AG10803 (cell line): Measurements from ENCODE around the gene INSRR.

Experiments
- DNase-seq: peaks from one replicate; pipeline ENCODE4 v3.0.0; 2010; ENCODE audit warnings: low read depth
- H3K4me3 ChIP-seq: 2 replicates; pipeline ENCODE4 v1.5.1; 2011; ENCODE audit warnings: mild to moderate bottlenecking, low read length, control low read depth
- CTCF ChIP-seq: conservative IDR thresholded peaks from 2 replicates; pipeline ENCODE4 v1.5.1; 2011; ENCODE audit warnings: mild to moderate bottlenecking, low read length, control low read depth, inconsistent platforms

The INSRR gene

GRCh38 chr1:156858959-156859522, at the start of gene INSRR:
Gene INSRR, minus strand, starts transcription at chr1:156859117. Its CDS starts 496 bp downstream, at chr1:156858621.
- H3K4me3 ChIP-seq = peak within 1 kb of the TSS; percentile 49
- no peak for TF ChIP-seq CTCF
- no peak for DNase-seq

GRCh38 chr1:156908541-156908940, 49.6 kb upstream of the INSRR start:
- H3K4me3 ChIP-seq = no peak overlapping the region
- no peak for DNase-seq
- TF ChIP-seq CTCF = no peak

GRCh38 chr1:156906206-156906906, 47.4 kb upstream of the INSRR start:
- TF ChIP-seq CTCF = no peak
- DNase-seq = no peak
- H3K4me3 ChIP-seq = no peak overlapping the region

- DNase-seq = no peak
- no peak overlapping the region for H3K4me3 ChIP-seq
- no peak for TF ChIP-seq CTCF
These were observed 46.7 kb upstream of the INSRR start for GRCh38 chr1:156905651-156906050.

- no peak for DNase-seq
- no peak overlapping the region for H3K4me3 ChIP-seq
- TF ChIP-seq CTCF = no peak
These were observed 46.3 kb upstream of the INSRR start for GRCh38 chr1:156905176-156905575.

- no peak overlapping the region for H3K4me3 ChIP-seq
- DNase-seq = no peak
- TF ChIP-seq CTCF = no peak
These were observed 45.5 kb upstream of the INSRR start for GRCh38 chr1:156904187-156904959.
